ENCODE measurements around the gene RAD51B. TPM values are rescaled to one million over a fixed set of nuclear protein-coding genes. Genes with fewer than 3 reads are reported as not detected.

Gene RAD51B
- total RNA-seq, 4 donors from 2014 or later: 19.6 to 39.7 (median 25.4) TPM

GRCh38 chr14:68266998-68267397, 447.4 kb downstream of the RAD51B start:
- H3K27me3 ChIP-seq: no peaks in the 10 kb centered on the region
- no peak overlapping the region for H3K27ac ChIP-seq
- H3K4me1 ChIP-seq: peaks cover 27% of the 10 kb centered on the region
- 93% methylated on average over 7 of the region's 7 CpGs for WGBS
- TF ChIP-seq CTCF (IDR thresholded peaks at IDR 0.05) (no peak), POLR2AphosphoS5 (IDR thresholded peaks at IDR 0.05) (no peak)
- H3K9me3 ChIP-seq: no peaks in the 10 kb centered on the region
- no peak for DNase-seq (ENCODE audit: low spot score in 2 of 2)
- H3K4me3 ChIP-seq: no peak overlapping the region
- no peaks in the 10 kb centered on the region for H3K36me3 ChIP-seq

- H3K9me3 ChIP-seq: no peaks in the 10 kb centered on the region
- peaks cover 29% of the 10 kb centered on the region for H3K4me1 ChIP-seq
- no peak overlapping the region for H3K27ac ChIP-seq
- H3K27me3 ChIP-seq: no peaks in the 10 kb centered on the region
- no peak overlapping the region for H3K4me3 ChIP-seq
- DNase-seq (ENCODE audit: low spot score in 2 of 2): no peak
- 77% methylated on average over 2 of the region's 2 CpGs for WGBS
- no peaks in the 10 kb centered on the region for H3K36me3 ChIP-seq
- TF ChIP-seq POLR2AphosphoS5 (IDR thresholded peaks at IDR 0.05): no peak
Measured at GRCh38 chr14:68268197-68268596, 448.6 kb downstream of the RAD51B start.

GRCh38 chr14:68268719-68269118, 449.1 kb downstream of the RAD51B start:
- H3K27ac ChIP-seq: peak overlapping the region; percentile 5

GRCh38 chr14:68269136-68269927, 449.8 kb downstream of the RAD51B start:
- DNase-seq (ENCODE audit: low spot score in 2 of 2): no peak
- Histone ChIP-seq H3K36me3 (no peaks in the 10 kb centered on the region), H3K4me3 (no peak overlapping the region), H3K27ac (peak overlapping the region; percentile 5), H3K9me3 (no peaks in the 10 kb centered on the region), H3K4me1 (peaks cover 29% of the 10 kb centered on the region), H3K27me3 (no peaks in the 10 kb centered on the region)
- 78% methylated on average over 8 of the region's 8 CpGs for WGBS
- TF ChIP-seq CTCF (IDR thresholded peaks at IDR 0.05) (no peak), EP300 (IDR thresholded peaks at IDR 0.05) (no peak), POLR2A (IDR thresholded peaks at IDR 0.05) (no peak), POLR2AphosphoS5 (IDR thresholded peaks at IDR 0.05) (no peak)

More at GRCh38 chr14:68268719-68269118, 449.1 kb downstream of the RAD51B start:
- TF ChIP-seq POLR2A (IDR thresholded peaks at IDR 0.05) (no peak), CTCF (IDR thresholded peaks at IDR 0.05) (no peak), POLR2AphosphoS5 (IDR thresholded peaks at IDR 0.05) (no peak), EP300 (IDR thresholded peaks at IDR 0.05) (no peak)
- no peak for DNase-seq (ENCODE audit: low spot score in 2 of 2)
- H3K4me1 ChIP-seq: peaks cover 29% of the 10 kb centered on the region
- no peaks in the 10 kb centered on the region for H3K27me3 ChIP-seq
- 88% methylated on average over 1 of the region's 1 CpG for WGBS
- no peaks in the 10 kb centered on the region for H3K36me3 ChIP-seq
- no peak overlapping the region for H3K4me3 ChIP-seq
- H3K9me3 ChIP-seq: no peaks in the 10 kb centered on the region

GRCh38 chr14:68270342-68270741, 450.8 kb downstream of the RAD51B start:
- Histone ChIP-seq H3K27me3 (no peaks in the 10 kb centered on the region), H3K4me3 (no peak overlapping the region), H3K9me3 (no peaks in the 10 kb centered on the region), H3K36me3 (no peaks in the 10 kb centered on the region), H3K27ac (no peak overlapping the region), H3K4me1 (peaks cover 29% of the 10 kb centered on the region)
- WGBS: 77% methylated on average over 2 of the region's 2 CpGs
- DNase-seq (ENCODE audit: low spot score in 2 of 2): no peak
- TF ChIP-seq POLR2A (IDR thresholded peaks at IDR 0.05) (no peak), CTCF (IDR thresholded peaks at IDR 0.05) (no peak), POLR2AphosphoS5 (IDR thresholded peaks at IDR 0.05) (no peak), EP300 (IDR thresholded peaks at IDR 0.05) (no peak)
